ENCODE results near the gene RBL1. TPM values are rescaled to one million over a fixed set of nuclear protein-coding genes. Genes with fewer than 3 reads are reported as not detected.
"Not testable (repeated sequence)": the region's sequence is repeated elsewhere in the genome, so short reads cannot be mapped to it uniquely, and the experiment has no call there.

RBL1 gene
- total and polyA plus RNA-seq, 9 donors, result 3.0 to 11.1 (median 7.5) TPM

GRCh38 chr20:37000171-37000570 lies 95.6 kb downstream of the RBL1 start:
- H3K36me3 ChIP-seq; H3K27me3 ChIP-seq; DNase-seq; H3K4me3 ChIP-seq; H3K4me1 ChIP-seq (ENCODE audit: insufficient read depth); intact Hi-C loops (cut with DNase I); H3K9me3 ChIP-seq; H3K27ac ChIP-seq: not testable (repeated sequence)
- WGBS, 3 donors, result 97% methylated on average over 14 of the region's 26 CpGs; no CpG with 5 or more reads in 2 of the 3 donors

GRCh38 chr20:36998652-36999051 lies 97.1 kb downstream of the RBL1 start:
- no peak for DNase-seq
- no peaks in the 10 kb centered on the region for H3K9me3 ChIP-seq
- H3K4me3 ChIP-seq, result no peak overlapping the region
- no peaks in the 10 kb centered on the region for H3K36me3 ChIP-seq
- intact Hi-C loops (cut with DNase I), result no loop called here
- WGBS, 3 donors, result 89 to 90% (median 89%) methylated on average over 7 of the region's 7 CpGs
- no peak for TF ChIP-seq POLR2A (IDR thresholded peaks at IDR 0.05)
- TF ChIP-seq EP300 (IDR thresholded peaks at IDR 0.05), result no peak
- no peak for TF ChIP-seq CTCF (IDR thresholded peaks at IDR 0.05)
- H3K4me1 ChIP-seq (ENCODE audit: insufficient read depth), result no peaks in the 10 kb centered on the region
- H3K27me3 ChIP-seq, result no peaks in the 10 kb centered on the region
- no peak overlapping the region for H3K27ac ChIP-seq

DNA sequence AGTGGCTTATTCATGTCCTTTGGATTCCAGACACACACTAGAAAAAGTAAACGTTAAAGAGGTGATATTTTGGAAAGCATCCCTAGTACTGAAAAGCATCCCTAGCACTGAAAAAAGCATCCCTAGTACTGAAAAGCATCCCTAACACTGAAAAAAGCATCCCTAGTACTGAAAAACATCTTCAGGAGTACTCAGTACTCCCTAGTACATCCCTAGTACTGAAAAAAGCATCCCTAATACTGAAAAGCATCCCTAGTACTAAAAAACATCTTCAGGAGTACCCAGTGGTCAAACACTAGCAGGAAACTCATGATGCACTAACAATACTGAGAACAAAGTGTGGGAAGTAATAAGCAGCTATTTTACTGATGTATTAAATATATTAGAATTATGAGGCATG lies 98.7 kb downstream of the RBL1 start:
- H3K4me1 ChIP-seq (ENCODE audit: insufficient read depth), result no peaks in the 10 kb centered on the region
- TF ChIP-seq EP300 (IDR thresholded peaks at IDR 0.05) (no peak), CTCF (IDR thresholded peaks at IDR 0.05) (no peak)
- no peak for DNase-seq
- no peaks in the 10 kb centered on the region for H3K36me3 ChIP-seq
- H3K27me3 ChIP-seq, result no peaks in the 10 kb centered on the region
- H3K4me3 ChIP-seq, result no peak overlapping the region
- intact Hi-C loops (cut with DNase I), result no loop called here
- no peaks in the 10 kb centered on the region for H3K9me3 ChIP-seq
- H3K27ac ChIP-seq, result no peak overlapping the region
- 14 to 36% (median 16%) methylated on average over 1 of the region's 1 CpG for WGBS, 3 donors

- H3K36me3 ChIP-seq; H3K27me3 ChIP-seq; H3K4me3 ChIP-seq; DNase-seq; H3K9me3 ChIP-seq; intact Hi-C loops (cut with DNase I); H3K4me1 ChIP-seq (ENCODE audit: insufficient read depth); H3K27ac ChIP-seq: not testable (repeated sequence)
- 90 to 96% (median 90%) methylated on average over 4 of the region's 4 CpGs for WGBS, 3 donors
Measured at GRCh38 chr20:36994221-36994620, 101.6 kb downstream of the RBL1 start.

DNA sequence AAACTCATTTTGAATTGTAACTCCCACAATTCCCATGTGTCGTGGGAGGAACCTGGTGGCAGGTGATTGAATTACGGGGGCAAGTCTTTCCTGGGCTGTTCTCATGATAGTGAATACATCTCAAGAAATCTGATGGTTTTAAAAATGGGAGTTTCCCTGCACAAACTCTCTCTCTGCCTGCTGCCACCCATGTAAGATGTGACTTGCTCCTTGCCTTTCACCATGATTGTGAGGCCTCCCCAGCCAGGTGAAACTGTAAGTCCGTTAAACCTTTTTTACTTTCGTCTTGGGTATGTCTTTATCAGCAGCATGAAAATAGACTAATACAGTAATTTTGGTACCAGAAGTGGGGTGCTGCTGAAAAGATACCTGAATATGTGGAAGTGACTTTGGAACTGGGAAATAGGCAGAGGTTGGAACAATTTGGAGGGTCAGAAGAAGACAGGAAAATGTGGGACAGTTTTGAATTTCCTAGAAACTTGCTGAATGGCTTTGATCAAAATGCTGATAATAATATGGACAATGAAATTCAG lies 102.9 kb downstream of the RBL1 start:
- no peak for DNase-seq
- WGBS, 3 donors, result 92 to 94% (median 93%) methylated on average over 4 of the region's 4 CpGs
- Histone ChIP-seq H3K27me3 (no peaks in the 10 kb centered on the region), H3K4me3 (no peak overlapping the region), H3K4me1 (ENCODE audit: insufficient read depth) (no peaks in the 10 kb centered on the region), H3K9me3 (no peaks in the 10 kb centered on the region), H3K27ac (no peak overlapping the region), H3K36me3 (no peaks in the 10 kb centered on the region)
- intact Hi-C loops (cut with DNase I), result no loop called here
- TF ChIP-seq CTCF (IDR thresholded peaks at IDR 0.05) (no peak), EP300 (IDR thresholded peaks at IDR 0.05) (no peak), POLR2A (IDR thresholded peaks at IDR 0.05) (no peak)

DNA sequence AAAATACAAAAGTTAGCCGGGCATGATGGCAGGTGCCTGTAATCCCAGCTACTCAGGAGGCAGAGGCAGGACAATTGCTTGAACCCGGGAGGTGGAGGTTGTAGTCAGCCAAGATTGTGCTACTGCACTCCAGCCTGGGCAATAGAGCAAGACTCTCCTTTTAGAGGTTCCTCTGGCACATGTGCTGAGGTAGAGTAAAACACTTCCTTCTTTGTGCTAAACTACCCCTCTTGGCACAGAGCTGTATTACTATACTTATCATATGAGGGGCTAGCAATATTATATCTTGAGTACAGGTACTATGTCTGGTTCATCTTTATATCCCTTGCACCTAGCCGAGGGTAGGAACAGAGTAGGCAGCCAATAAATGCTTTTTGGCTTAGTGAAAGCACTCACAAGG lies 104.1 kb downstream of the RBL1 start:
- Histone ChIP-seq H3K27me3 (no peaks in the 10 kb centered on the region), H3K9me3 (no peaks in the 10 kb centered on the region), H3K27ac (no peak overlapping the region), H3K4me1 (ENCODE audit: insufficient read depth) (no peaks in the 10 kb centered on the region), H3K36me3 (no peaks in the 10 kb centered on the region), H3K4me3 (no peak overlapping the region)
- no peak for DNase-seq
- intact Hi-C loops (cut with DNase I), result no loop called here
- 86 to 91% (median 89%) methylated on average over 3 of the region's 3 CpGs for WGBS, 3 donors
- TF ChIP-seq CTCF (IDR thresholded peaks at IDR 0.05) (no peak), EP300 (IDR thresholded peaks at IDR 0.05) (no peak), POLR2A (IDR thresholded peaks at IDR 0.05) (no peak)

All from ovary (tissue), 9 donors.